WTC11 (cell line): ENCODE measurements around the gene TBL1X. TPM values are rescaled to one million over a fixed set of nuclear protein-coding genes. Genes with fewer than 3 reads are reported as not detected.
A peak's percentile ranks its signal among the peaks of the same experiment; 100 is the strongest.

ENCODE experiments used
- ATAC-seq: fragments of 200-7000 bp; cut with Tn5 transposase; 2 replicates; pipeline ENCODE4 v1.10.0; 2021; ENCODE audit warnings: mild to moderate bottlenecking, moderate library complexity
- Bru-seq: library from RNA; stranded (reverse); fragments of 400-500 nt; gene quantifications from one replicate; lab custom pipeline; 2021; lab: Mats Ljungman, UMichigan
- CTCF ChIA-PET: fragments of 300-600 bp; sonication (Branson Sonifier 250); formaldehyde crosslinking; loops from one replicate; lab custom pipeline; 2021; ENCODE audit warnings: antibody characterized with exemption; lab: Charles Lee
- POLR2A ChIA-PET: fragments of 350-600 bp; sonication (Branson Sonifier 250); formaldehyde crosslinking; loops from one replicate; lab custom pipeline; 2021; ENCODE audit warnings: antibody characterized with exemption; lab: Charles Lee
- DNase-seq: peaks from one replicate; pipeline ENCODE4 v3.0.0; 2021; ENCODE audit warnings: low spot score
- H3K27ac Mint-ChIP-seq: 2 replicates; pipeline ENCODE4 v1.8.0; 2021; ENCODE audit warnings: mixed read lengths
- H3K27me3 Mint-ChIP-seq: 2 replicates; pipeline ENCODE4 v1.8.0; 2021; ENCODE audit warnings: low read depth, mild to moderate bottlenecking, moderate library complexity, mixed read lengths
- H3K36me3 Mint-ChIP-seq: 2 replicates; pipeline ENCODE4 v1.8.0; 2021; ENCODE audit warnings: mixed read lengths
- H3K4me1 Mint-ChIP-seq: 2 replicates; pipeline ENCODE4 v1.8.0; 2022; ENCODE audit warnings: mixed read lengths
- H3K4me3 Mint-ChIP-seq: 2 replicates; pipeline ENCODE4 v1.8.0; 2021; ENCODE audit warnings: mild to moderate bottlenecking, moderate library complexity, mixed read lengths
- H3K9me3 Mint-ChIP-seq: 2 replicates; pipeline ENCODE4 v1.8.0; 2021; ENCODE audit warnings: mixed read lengths
- ATF2 ChIP-seq: sonication (generic); formaldehyde crosslinking; IDR thresholded peaks from 2 replicates; pipeline ENCODE4 v1.8.1; 2022; ENCODE audit warnings: low read depth, missing genetic modification reagents, borderline replicate concordance
- CBFB ChIP-seq: sonication (generic); formaldehyde crosslinking; IDR thresholded peaks from 2 replicates; pipeline ENCODE4 v1.8.1; 2022; ENCODE audit warnings: mild to moderate bottlenecking, low read depth, missing genetic modification reagents
- CDX4 ChIP-seq: fragments of 250-450 bp; sonication (Bioruptor Pico); IDR thresholded peaks from 2 replicates; pipeline ENCODE4 v1.9.0; 2021; ENCODE audit warnings: moderate library complexity, mild to moderate bottlenecking, inconsistent platforms, borderline replicate concordance
- E2F4 ChIP-seq: sonication (generic); formaldehyde crosslinking; IDR thresholded peaks from 2 replicates; pipeline ENCODE4 v1.8.1; 2022; ENCODE audit warnings: low read depth, mild to moderate bottlenecking, moderate library complexity, missing genetic modification reagents, borderline replicate concordance
- E2F5 ChIP-seq: sonication (generic); formaldehyde crosslinking; IDR thresholded peaks from 2 replicates; pipeline ENCODE4 v1.8.1; 2022; ENCODE audit warnings: mild to moderate bottlenecking, moderate library complexity, missing genetic modification reagents
- EMX1 ChIP-seq: fragments of 250-450 bp; sonication (Bioruptor Pico); IDR thresholded peaks from 2 replicates; pipeline ENCODE4 v1.8.0; 2021; ENCODE audit warnings: mild to moderate bottlenecking
- FOXJ3 ChIP-seq: sonication (generic); formaldehyde crosslinking; IDR thresholded peaks from 2 replicates; pipeline ENCODE4 v1.9.0; 2021; ENCODE audit warnings: missing genetic modification reagents, mild to moderate bottlenecking, borderline replicate concordance
- FOXP1 ChIP-seq: sonication (generic); formaldehyde crosslinking; IDR thresholded peaks from 2 replicates; pipeline ENCODE4 v1.8.0; 2022; ENCODE audit warnings: missing genetic modification reagents, mild to moderate bottlenecking, moderate library complexity, borderline replicate concordance
- GABPB1 ChIP-seq: sonication (generic); formaldehyde crosslinking; IDR thresholded peaks from 2 replicates; pipeline ENCODE4 v1.8.1; 2023; ENCODE audit warnings: mild to moderate bottlenecking, missing genetic modification reagents
- KAT7 ChIP-seq: sonication (generic); formaldehyde crosslinking; IDR thresholded peaks from 2 replicates; pipeline ENCODE4 v1.8.1; 2023; ENCODE audit warnings: missing genetic modification reagents, mild to moderate bottlenecking, borderline replicate concordance
- MLX ChIP-seq: sonication (generic); formaldehyde crosslinking; IDR thresholded peaks from 2 replicates; pipeline ENCODE4 v1.8.1; 2023; ENCODE audit warnings: mild to moderate bottlenecking, missing genetic modification reagents, moderate library complexity
- NFYB ChIP-seq: sonication (generic); formaldehyde crosslinking; conservative IDR thresholded peaks from 2 replicates; pipeline ENCODE4 v1.8.0; 2022; ENCODE audit warnings: low read depth, missing genetic modification reagents
- PRDM15 ChIP-seq: sonication (generic); formaldehyde crosslinking; IDR thresholded peaks from 2 replicates; pipeline ENCODE4 v1.8.0; 2022; ENCODE audit warnings: missing genetic modification reagents
- ZNF396 ChIP-seq: fragments of 250-450 bp; sonication (Bioruptor Pico); IDR thresholded peaks from 2 replicates; pipeline ENCODE4 v1.8.0; 2021; ENCODE audit warnings: mild to moderate bottlenecking, moderate library complexity, borderline replicate concordance
- ZNF423 ChIP-seq: fragments of 250-450 bp; sonication (Bioruptor Pico); IDR thresholded peaks from 2 replicates; pipeline ENCODE4 v2.1.2; 2022; ENCODE audit warnings: mild to moderate bottlenecking, moderate library complexity
- ZNF512 ChIP-seq: sonication (generic); formaldehyde crosslinking; IDR thresholded peaks from 2 replicates; pipeline ENCODE4 v1.8.1; 2022; ENCODE audit warnings: missing genetic modification reagents, borderline replicate concordance
- long read RNA-seq, 3 experiments: library from RNA in 1 of 3; library from capped mRNA in 1 of 3; library from polyadenylated mRNA in 1 of 3; unstranded in 2 of 3; stranded (forward) in 1 of 3; transcript quantifications; one replicate each; pipeline ENCODE4 v2.0.0, GENCODE V29; 2021
- total RNA-seq: library from RNA; stranded (reverse); gene quantifications from 3 replicates; pipeline ENCODE4 v1.2.3, GENCODE V29; 2021

Gene TBL1X
- total RNA-seq (22.2 to 27.7 TPM (median 24.1 TPM) in 3 replicates), Bru-seq, nascent RNA (percentile 66 among the genes with signal in this experiment)
- long read RNA-seq, experiment 1, full-length matches to known transcripts = 10 of 78 reads
- long read RNA-seq, experiment 1, partial matches to known transcripts = 21 of 78 reads
- long read RNA-seq, experiment 1, other reads (novel, unspliced or antisense) = 47 of 78 reads
- long read RNA-seq, experiment 2, full-length matches to known transcripts = 7 of 37 reads
- long read RNA-seq, experiment 2, partial matches to known transcripts = 7 of 37 reads
- long read RNA-seq, experiment 2, other reads (novel, unspliced or antisense) = 23 of 37 reads
- long read RNA-seq, experiment 3, partial matches to known transcripts = 0 of 1 reads
- long read RNA-seq, experiment 3, other reads (novel, unspliced or antisense) = 1 of 1 reads

GRCh38 chrX:9464435-9465371, at the start of gene TBL1X:
TSS of gene TBL1X (plus strand) at chrX:9465058. CDS start at chrX:9653587, 188,529 bp downstream.
- CTCF ChIA-PET = no interaction called here
- TF ChIP-seq ZNF423 (CRISPR knock-in tag) = peak; percentile 52; the same call in 1 of the 2 replicates
- TF ChIP-seq FOXJ3 (CRISPR knock-in tag) = no peak
- TF ChIP-seq GABPB1 (CRISPR knock-in tag) = peak; percentile 40; the same call in 1 of the 2 replicates

GRCh38 chrX:9416562-9417348, 48.1 kb upstream of the TBL1X start:
- ChIA-PET CTCF (no interaction called here), POLR2A (no interaction called here)
- no peaks in the 10 kb centered on the region; the same call in 1 of the 2 replicates for H3K36me3 Mint-ChIP-seq
- DNase-seq (no peak), ATAC-seq (no peak)
- no peaks in the 10 kb centered on the region for H3K27me3 Mint-ChIP-seq
- H3K9me3 Mint-ChIP-seq = peaks cover under 1% of the 10 kb centered on the region
- H3K4me1 Mint-ChIP-seq = peaks cover 16% of the 10 kb centered on the region
- no peak overlapping the region for H3K27ac Mint-ChIP-seq
- H3K4me3 Mint-ChIP-seq = no peak overlapping the region
- TF ChIP-seq ZNF396 (CRISPR knock-in tag) (no peak), CDX4 (no peak), ATF2 (CRISPR knock-in tag) (no peak), CBFB (CRISPR knock-in tag) (no peak), PRDM15 (CRISPR knock-in tag) (no peak), E2F5 (no peak), KAT7 (CRISPR knock-in tag) (no peak), ZNF512 (no peak), EMX1 (CRISPR knock-in tag) (no peak), FOXP1 (CRISPR knock-in tag) (no peak), NFYB (CRISPR knock-in tag) (no peak), E2F4 (CRISPR knock-in tag) (no peak), MLX (CRISPR knock-in tag) (no peak)

More at GRCh38 chrX:9464435-9465371, at the start of gene TBL1X:
- Mint-ChIP-seq H3K27me3 (peaks cover 15% of the 10 kb centered on the region), H3K4me1 (peaks cover 35% of the 10 kb centered on the region), H3K36me3 (no peaks in the 10 kb centered on the region), H3K27ac (peak within 1 kb of the TSS; percentile 52), H3K9me3 (no peaks in the 10 kb centered on the region), H3K4me3 (peak within 1 kb of the TSS; percentile 70)
- DNase-seq = peak; percentile 37
- peak; percentile 6; the same call in 1 of the 2 replicates for ATAC-seq
- POLR2A ChIA-PET = no interaction called here
